ENCODE results near the gene PRR33.
A peak's percentile ranks its signal among the peaks of the same experiment; 100 is the strongest.
"Not testable (repeated sequence)": the region's sequence is repeated elsewhere in the genome, so short reads cannot be mapped to it uniquely, and the experiment has no call there.

Gene PRR33

GRCh38 chr11:1874441-1875092 lies 17.1 kb downstream of the PRR33 start:
- not testable (repeated sequence) for DNase-seq

GRCh38 chr11:1873813-1874150 lies 17.9 kb downstream of the PRR33 start:
- DNase-seq, result not testable (repeated sequence)

GRCh38 chr11:1873048-1873812 lies 18.5 kb downstream of the PRR33 start:
- no peak for DNase-seq

GRCh38 chr11:1872267-1872985 lies 19.3 kb downstream of the PRR33 start:
- no peak for DNase-seq

GRCh38 chr11:1871531-1871930 lies 20.2 kb downstream of the PRR33 start:
- no peak for DNase-seq

GRCh38 chr11:1870721-1871466 lies 20.8 kb downstream of the PRR33 start:
- DNase-seq, result no peak

GRCh38 chr11:1870326-1870696 lies 21.4 kb downstream of the PRR33 start:
- DNase-seq, result no peak

- no peak for DNase-seq
Observed at GRCh38 chr11:1869427-1870325, 22.0 kb downstream of the PRR33 start.

- DNase-seq, result no peak
Observed at GRCh38 chr11:1868636-1869291, 22.9 kb downstream of the PRR33 start.

GRCh38 chr11:1868056-1868635 lies 23.5 kb downstream of the PRR33 start:
- DNase-seq, result no peak

- no peak for DNase-seq
Observed at GRCh38 chr11:1867381-1867780, 24.3 kb downstream of the PRR33 start.

GRCh38 chr11:1866776-1867175 lies 24.9 kb downstream of the PRR33 start:
- DNase-seq, result no peak

- DNase-seq, result no peak
Observed at GRCh38 chr11:1866226-1866625, 25.5 kb downstream of the PRR33 start.

- peak; percentile 22 for DNase-seq
Observed at GRCh38 chr11:1864831-1865665, 26.6 kb downstream of the PRR33 start.

- DNase-seq, result no peak
Observed at GRCh38 chr11:1864231-1864630, 27.5 kb downstream of the PRR33 start.

- DNase-seq, result peak; percentile 6
Observed at GRCh38 chr11:1863352-1864216, 28.1 kb downstream of the PRR33 start.

GRCh38 chr11:1862588-1863351 lies 28.9 kb downstream of the PRR33 start:
- no peak for DNase-seq
